Fibroblast of skin of right biceps (primary cell): Measurements from ENCODE around the gene DBN1.

Source experiments
- DNase-seq: peaks from one replicate; pipeline ENCODE4 v3.0.0-alpha.2; 2013

DBN1 gene

DNA sequence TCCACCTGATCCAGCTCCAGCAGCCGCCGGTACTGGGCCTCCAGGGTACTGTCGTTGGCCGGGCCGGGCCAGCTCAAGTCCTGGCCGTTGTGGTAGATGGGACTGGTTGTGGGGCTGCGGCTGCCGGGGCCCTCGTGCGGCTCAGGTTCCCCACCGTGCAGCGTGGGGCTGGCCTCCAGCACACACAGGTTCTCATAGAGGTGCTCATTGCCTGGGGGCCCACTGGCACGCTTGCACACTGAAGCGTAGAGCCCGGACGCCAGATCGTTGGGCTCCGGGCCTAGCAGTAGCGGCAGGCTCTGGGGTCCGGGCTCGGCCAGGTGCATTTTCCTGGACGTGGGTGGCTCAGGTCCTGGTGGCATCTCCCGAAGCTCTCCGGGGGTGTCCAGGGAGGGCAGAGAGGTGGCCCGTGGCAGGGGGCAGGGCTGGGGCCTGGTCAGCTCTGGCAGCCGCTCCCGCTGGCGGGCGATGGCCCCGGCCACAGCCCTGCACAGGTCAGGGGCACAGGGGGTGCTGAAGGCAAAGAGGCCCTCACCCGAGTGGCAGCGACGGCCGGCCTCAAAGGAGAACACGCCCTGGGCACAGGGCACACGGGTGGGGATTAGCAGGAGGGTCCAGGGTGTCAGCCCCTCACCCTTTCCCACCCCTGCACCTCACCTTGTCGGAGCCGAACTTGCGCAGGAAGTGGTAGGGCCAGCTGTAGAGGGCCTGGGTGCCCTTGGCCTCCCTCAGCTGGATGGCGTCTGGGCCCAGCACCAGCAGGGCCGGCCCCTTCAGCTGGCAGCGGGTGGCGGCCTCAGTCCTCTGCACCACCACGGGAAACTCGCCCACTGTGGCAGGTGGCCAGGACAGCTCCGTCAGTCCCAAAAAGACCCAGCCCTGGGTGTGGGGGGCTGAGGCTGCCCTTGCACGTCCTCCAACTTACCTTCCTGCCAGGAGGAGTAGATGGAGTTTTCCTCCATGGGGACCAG, 30.9 kb upstream of the DBN1 start:
- no peak for DNase-seq

- no peak for DNase-seq
Observed at GRCh38 chr5:177503351-177504085, 30.1 kb upstream of the DBN1 start.

DNA sequence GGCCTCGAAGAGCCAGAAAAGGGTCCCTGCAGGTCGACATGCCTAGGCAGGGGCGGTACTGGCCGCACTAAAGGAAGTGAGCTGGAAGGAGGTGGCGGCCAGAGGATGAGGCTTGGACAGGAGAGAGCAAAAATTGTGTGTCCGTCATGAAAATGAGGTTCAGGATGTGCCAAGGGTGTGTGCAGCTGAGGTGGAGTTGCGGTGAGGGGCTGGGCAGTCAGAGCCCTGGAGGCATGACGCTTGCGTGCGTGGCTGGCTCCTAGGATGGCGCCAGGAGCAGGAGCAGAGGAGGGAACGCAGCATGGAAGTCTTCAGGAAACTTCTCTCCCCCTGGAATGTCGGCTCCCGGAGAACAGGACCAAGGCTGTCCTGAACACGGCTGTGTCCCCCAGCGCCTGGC, 29.5 kb upstream of the DBN1 start:
- DNase-seq: no peak

- no peak for DNase-seq
Observed at GRCh38 chr5:177501874-177502678, 28.6 kb upstream of the DBN1 start.

DNA sequence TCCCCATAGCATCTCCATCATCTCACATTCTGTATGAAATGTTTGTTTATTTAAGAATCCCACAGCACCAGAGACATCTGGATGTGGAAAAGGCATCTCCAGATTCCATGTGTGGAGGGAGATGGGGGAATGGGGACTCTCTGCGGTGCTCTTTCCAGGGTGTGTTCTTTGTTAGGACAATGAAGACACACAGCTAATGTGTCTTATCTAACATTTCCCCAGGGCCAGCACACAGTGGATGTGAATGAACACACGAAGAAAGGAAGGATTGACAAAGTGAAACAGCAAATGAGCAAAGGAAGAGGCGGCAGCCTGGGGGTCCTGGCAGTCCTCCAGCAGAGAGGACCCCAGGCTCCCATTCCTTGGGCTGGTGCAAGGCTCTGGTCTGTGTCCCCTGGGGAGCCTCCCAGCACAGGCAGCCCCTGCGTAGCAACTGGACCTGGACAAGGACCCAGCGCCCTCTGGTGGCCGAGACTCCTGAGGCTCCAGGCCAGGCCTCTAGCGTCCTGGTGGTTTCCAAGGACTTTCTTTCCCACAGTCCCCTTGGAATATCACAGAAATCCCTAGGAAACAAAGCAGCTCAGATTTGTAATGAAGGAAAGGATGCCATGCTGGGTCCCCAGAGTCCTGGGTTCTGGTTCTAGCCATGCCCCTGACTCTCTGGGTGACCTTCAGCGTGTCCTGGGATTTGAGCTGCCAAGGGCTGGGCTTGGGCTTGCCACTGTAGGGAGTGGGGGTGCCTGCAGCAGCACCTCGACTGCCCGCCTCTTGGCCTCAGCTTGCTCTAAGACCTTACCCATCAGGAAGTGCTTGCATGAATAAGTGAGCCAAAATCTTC, 27.5 kb upstream of the DBN1 start:
- peak; percentile 80 for DNase-seq

- DNase-seq: no peak
Observed at GRCh38 chr5:177499842-177500241, 26.4 kb upstream of the DBN1 start.

DNA sequence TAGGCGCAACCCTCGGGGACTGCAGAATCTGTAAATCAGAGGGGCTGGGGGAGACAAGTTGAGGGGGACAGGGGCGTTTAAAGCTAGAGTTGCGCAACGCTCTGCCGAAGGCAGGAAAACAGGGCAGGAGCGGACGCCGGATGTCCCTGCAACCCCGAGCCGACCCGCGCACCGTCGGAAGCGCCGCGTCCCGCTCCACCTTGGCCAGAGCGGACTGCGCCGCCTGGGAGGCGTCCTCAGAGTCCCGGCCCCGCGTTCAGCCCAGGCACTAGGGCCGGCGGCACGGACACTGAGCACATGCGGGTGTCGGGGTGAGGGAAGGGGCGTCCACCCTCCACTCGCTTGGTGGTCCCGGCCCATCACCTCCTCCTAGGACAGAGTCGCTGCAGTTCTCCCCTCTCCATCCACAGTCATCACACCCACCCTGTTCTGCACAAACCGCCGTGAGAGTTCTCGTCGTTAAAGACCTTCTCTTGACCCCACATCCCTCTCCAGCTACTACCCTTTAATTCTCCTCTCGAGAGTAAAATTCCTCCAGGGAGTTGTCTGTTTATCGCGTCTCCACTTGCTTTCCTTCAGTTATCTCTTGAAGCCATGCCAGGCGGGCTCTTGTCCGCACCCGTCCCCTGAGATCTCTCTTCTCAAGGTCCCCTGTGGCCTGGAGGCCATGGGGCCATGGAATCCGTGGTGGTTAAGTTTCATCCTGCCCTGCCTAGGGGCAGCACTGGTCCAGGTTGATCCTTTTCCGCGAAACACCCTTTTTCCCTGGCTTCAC, 24.8 kb upstream of the DBN1 start:
- peak; percentile 7 for DNase-seq

DNA sequence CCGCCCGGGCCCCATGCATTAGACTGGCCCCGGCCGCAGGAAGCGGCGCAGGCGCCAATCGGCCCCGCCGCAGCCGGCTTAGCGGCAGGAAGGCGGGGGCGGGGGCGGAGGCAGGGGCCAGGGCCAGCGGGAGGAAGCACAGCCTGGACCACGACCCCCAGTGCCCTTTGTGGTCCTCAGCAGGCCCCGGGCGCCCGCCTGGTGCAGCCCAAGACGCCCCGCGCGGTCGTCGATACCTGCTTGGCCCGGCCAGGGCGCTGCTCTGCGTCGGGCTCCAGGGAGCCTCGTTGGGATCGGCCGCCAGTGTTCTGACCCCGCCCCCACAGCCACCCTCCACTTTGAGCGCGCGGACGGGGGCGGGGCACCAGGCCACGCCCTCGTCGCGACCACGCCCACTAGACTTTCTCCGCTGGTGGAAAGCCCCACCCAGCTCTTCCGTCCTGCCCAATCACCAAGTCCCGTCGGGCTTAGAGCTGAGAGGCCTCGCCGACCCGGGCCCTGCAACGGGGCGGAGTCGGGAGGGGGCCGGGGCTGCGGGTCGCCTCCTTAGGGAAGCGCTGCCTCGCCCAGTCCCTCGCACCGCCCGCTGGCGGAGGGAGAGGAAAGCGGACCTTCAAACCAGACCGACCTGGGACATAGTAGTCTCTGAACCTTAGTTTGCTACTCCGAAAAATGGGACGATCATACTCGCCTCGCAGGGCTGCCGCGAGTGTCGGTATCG, 24.0 kb upstream of the DBN1 start, which contains the start of gene PDLIM7:
TSS of gene PDLIM7 (minus strand) at position 313 of the 721 bp plus-strand sequence. CDS start 1,092 bp downstream, outside the sequence.
- DNase-seq: peak; percentile 98

GRCh38 chr5:177496727-177497291, 23.4 kb upstream of the DBN1 start:
- DNase-seq: peak; percentile 98

GRCh38 chr5:177496070-177496726, 22.8 kb upstream of the DBN1 start:
- peak; percentile 77 for DNase-seq

DNA sequence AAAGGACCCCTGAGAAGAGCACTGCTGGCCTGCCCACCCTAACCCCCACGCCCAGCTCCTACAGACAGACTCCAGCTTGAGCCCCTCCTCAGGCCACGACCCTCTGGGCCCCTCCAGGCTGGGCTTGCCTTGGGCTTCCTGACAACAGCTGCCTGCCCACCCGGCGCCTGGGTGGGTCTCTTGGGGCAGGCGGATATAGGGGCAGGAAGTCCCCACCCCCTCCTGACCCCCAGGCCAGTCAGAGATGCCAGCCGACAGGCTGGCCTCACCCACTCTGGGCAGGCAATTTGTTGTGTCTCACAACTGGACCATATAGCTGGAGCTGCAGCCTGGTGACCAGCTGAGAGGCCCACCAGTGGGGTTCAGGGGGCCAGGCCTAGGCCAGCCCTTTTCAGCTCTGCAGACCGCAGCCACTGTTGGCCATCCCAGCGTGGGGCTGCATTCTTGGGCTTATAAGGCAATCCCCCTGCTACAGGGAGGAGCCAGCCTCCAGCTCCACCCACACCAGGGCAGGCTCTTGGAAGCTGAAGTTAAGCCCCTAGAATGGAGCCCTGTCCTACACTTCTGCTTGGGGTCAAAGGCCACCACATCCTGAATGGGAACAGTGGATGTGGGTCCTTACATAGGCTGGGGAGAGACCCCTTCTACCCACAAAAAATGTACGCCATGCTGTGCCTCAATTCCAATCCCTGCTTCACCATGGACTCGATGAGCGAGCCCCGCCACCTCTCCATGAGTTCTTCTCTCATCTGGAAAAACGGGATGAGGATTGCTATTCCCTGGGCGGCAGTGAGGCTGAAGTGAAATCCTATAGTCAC, 22.0 kb upstream of the DBN1 start:
- DNase-seq: peak; percentile 92

DNA sequence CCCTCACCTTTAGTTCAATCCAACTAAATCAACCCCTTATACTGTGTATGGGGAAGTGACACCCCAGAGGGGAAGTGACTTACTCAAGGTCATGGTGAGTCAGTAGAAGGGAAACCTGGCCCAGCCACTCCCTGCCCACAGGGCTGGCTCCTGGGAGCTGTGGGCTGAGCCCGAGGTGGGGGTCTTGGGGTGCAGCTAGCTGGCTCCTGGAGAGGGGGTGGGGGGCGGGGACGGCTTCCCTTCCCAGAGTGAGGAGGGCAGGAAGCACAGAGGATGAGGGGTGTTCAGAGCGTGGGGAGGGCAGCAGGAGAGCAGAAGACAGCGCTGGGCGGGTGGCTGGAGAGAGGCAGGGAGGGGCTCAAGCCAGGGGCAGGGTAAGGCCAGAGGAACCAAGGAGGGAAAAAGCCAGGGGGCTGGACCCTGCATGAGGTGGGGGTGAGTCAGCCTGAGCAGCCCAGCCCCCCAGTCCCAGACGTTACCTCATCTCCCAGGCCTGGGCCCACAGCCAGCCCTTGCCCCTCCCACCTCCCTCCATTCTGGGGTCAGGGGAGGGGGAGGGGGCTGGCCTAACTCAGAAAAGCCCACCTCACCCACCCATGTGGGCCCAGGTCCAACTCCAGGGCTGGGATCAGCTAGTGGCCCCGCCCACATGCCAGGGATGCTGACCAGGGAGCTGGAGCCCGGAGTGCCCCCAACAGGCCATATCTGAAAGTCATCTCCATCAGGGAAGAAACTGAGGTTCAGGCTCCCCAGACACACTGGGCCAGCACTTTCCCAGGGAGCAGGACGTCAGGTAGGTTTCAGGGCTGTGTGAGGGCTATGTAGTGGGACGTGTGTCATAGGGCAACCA, 21.1 kb upstream of the DBN1 start:
- peak; percentile 96 for DNase-seq

- DNase-seq: no peak
Observed at GRCh38 chr5:177493795-177494345, 20.4 kb upstream of the DBN1 start.

DNA sequence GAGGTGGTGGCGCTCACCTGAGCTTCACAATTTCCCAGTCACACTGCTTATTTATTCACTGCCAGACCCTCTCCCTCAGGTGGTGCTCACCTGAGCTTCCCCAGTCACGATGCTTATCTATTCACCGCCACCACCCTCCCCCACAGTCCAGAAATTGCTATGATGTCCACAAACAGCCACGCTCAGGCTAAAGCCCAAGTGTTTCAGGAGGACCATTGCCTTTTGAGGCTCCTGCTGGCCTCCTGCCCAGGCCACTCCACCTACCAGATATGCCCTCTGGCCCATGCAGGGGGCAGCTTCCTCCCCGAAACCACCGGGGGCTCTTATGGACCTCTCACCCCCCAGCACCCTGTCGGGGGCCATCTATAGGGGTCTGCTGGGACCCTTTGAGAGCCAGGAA, 19.4 kb upstream of the DBN1 start:
- DNase-seq: no peak

- DNase-seq: no peak
Observed at GRCh38 chr5:177491983-177492746, 18.7 kb upstream of the DBN1 start.

GRCh38 chr5:177491429-177491945, 18.1 kb upstream of the DBN1 start:
- peak; percentile 65 for DNase-seq
